ENCODE results near the gene COL18A1. TPM values are rescaled to one million over a fixed set of nuclear protein-coding genes. Genes with fewer than 3 reads are reported as not detected.

COL18A1 gene
- total RNA-seq, 1 donor from 2014 or later, result 51.6 TPM

DNA sequence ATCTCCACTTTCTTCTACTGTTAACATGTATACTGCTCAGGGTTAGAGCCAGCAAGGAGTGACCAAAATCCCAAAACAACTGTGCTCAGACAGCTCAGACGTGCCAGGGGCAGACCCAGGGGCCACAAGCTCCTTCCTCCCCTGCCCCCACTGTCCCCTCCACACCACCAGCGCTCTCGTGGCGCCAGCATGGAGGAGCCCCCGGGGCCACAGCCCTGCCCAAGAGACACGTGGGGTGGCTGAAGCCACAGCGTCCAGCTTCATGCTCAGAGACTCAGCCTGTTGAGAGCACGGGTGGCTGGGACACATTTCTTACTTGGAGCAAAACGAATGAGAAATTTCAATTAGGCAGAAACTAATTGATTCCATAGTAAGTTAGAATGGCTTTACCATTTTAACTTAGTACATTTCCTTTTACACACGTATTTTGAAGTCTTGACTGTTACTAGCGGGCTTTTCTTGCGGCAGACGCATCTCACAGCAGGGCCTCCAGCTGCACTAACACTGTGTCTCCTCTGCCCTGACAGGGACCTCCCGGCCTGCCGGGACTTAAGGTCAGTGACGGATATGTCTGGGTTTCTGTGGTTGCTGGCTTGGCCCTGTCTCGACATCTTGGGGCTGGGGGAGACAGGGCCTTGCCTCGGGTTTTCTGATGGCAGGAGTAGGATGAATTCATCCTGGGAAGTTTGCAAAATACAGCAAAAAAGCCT, 83.1 kb downstream of the COL18A1 start:
- intact Hi-C loops (cut with DNase I), result no loop called here
- ATAC-seq, result no peak
- DNase-seq (ENCODE audit: missing footprints), result no peak

GRCh38 chr21:45488931-45489721, 84.2 kb downstream of the COL18A1 start:
- DNase-seq (ENCODE audit: missing footprints), result no peak
- intact Hi-C loops (cut with DNase I), result no loop called here
- no peak for ATAC-seq

GRCh38 chr21:45489722-45489982, 84.7 kb downstream of the COL18A1 start:
- intact Hi-C loops (cut with DNase I), result no loop called here
- ATAC-seq (no peak), DNase-seq (ENCODE audit: missing footprints) (no peak)

DNA sequence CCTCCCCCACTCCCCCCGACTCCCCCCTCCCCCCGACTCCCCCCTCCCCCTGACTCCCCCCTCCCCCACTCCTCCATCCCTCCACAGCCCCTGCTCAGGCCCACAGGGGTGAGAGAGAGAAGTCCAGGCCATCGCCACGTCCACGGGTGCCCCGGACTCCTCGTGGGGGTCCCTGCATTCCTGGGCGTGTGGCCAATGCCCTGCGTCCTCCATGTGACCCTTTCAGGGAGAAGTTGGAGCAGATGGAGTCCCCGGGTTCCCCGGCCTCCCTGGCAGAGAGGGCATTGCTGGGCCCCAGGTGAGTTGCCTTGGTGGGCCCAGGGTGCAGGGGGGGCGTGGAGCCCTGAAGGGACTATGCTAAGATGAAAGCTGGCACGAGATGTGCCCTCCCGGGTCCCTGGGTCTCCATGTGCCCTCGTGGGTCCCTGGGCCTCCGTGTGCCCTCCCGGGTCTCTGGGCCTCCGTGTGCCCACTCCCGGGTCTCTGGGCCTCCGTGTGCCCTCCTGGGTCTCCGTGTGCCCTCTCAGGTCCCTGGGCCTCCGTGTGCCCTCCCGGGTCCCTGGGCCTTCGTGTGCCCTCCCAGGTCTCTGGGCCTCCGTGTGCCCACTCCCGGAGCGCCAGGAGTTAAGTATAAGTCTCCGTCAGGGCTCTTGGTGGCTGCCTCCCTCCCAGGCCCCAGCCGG, 85.2 kb downstream of the COL18A1 start:
- intact Hi-C loops (cut with DNase I), result no loop called here
- no peak for ATAC-seq
- DNase-seq (ENCODE audit: missing footprints), result no peak

GRCh38 chr21:45491056-45491455, 86.1 kb downstream of the COL18A1 start:
- ATAC-seq (no peak), DNase-seq (ENCODE audit: missing footprints) (no peak)
- intact Hi-C loops (cut with DNase I), result no loop called here

- DNase-seq (ENCODE audit: missing footprints), result no peak
- ATAC-seq, result no peak
- intact Hi-C loops (cut with DNase I), result no loop called here
These were observed 86.7 kb downstream of the COL18A1 start for GRCh38 chr21:45491623-45492022.

- intact Hi-C loops (cut with DNase I), result no loop called here
- ATAC-seq (no peak), DNase-seq (ENCODE audit: missing footprints) (no peak)
These were observed 87.8 kb downstream of the COL18A1 start for GRCh38 chr21:45492765-45493164.

- no peak for DNase-seq (ENCODE audit: missing footprints)
- no peak for ATAC-seq
These were observed 88.5 kb downstream of the COL18A1 start for GRCh38 chr21:45493401-45494001.

GRCh38 chr21:45494135-45494850, 89.3 kb downstream of the COL18A1 start:
- ATAC-seq, result no peak
- intact Hi-C loops (cut with DNase I), result no loop called here
- DNase-seq (ENCODE audit: missing footprints), result peak; percentile 16

More at GRCh38 chr21:45493401-45494001, 88.5 kb downstream of the COL18A1 start:
- intact Hi-C loops (cut with DNase I), result no loop called here

DNA sequence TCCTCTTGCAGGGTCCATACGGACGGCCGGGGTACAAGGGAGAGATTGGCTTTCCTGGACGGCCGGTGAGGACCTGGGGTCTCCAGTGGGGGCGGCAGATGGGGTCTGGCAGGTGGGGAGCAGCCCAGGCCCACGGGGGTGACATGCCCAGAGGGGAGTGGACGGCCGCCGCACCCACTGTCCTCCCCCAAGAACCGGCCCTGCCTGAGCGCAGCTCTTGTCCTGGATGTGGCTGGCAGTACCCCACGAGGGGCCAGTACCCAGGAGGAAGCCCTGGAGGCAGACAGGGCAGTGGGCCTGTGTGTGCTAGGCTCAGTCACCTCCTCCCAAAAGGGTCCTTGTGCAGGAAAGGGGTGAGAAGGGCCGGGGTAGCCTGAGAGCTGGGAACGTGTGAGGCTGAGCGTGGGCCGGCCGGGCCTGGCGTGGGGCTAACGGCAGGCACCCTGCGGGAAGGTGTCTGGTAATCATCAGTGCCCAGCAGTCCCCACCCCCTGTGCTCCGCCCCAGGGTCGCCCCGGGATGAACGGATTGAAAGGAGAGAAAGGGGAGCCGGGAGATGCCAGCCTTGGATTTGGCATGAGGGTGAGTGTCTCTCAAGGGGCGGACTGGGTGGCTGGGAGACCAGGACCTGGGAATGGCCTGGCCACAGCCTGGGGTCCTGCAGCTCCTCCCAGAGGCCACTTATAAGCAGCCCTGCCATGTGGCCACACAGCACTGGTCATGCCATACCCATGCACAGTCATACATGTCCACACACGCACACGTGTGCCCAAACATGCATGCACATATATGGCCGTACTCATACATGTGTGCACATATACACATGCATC, 90.1 kb downstream of the COL18A1 start:
- ATAC-seq (no peak), DNase-seq (ENCODE audit: missing footprints) (peak; percentile 23)
- intact Hi-C loops (cut with DNase I), result no loop called here

GRCh38 chr21:45496151-45496967, 91.4 kb downstream of the COL18A1 start:
- no peak for ATAC-seq
- intact Hi-C loops (cut with DNase I), result no loop called here
- peak; percentile 62 for DNase-seq (ENCODE audit: missing footprints)

DNA sequence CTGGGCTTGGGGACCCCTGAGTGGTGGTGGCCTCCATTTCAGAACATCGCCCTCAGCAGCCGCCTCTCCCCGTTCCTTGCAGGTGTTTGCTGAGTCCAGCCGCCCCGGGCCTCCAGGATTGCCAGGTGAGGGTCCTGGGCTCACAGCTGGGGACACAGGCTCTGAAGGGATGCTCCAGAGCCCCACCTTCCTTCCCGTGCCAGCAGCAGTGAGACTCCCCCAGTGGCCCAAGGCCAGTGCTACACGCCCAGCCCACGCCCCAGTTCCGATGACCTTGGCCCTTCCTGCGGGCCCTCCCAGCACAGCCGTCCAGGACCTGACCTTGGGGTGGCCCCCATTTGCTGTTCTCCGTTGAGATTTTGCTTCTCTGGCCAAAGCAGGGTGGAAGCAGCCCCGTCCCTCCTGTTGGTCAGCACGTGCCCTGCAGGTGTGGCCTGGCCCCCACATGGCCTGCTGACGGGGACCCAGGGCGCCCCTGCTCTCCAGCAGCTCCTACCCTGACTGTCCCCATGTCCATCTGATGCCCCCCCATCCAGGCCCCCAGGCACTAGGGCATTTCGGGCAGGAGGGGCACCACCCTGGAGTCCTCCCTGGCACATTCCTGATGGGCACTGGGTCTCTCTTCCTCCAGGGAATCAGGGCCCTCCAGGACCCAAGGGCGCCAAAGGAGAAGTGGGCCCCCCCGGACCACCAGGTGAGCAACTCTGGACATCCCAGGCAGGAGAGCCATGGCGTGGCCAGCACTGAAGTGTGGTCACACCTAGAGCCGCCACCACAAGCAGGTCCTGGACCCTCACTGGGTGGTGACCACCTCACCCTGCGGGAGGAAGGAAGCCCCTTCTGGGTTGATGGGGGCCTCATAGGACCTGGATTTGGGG, 92.2 kb downstream of the COL18A1 start:
- intact Hi-C loops (cut with DNase I), result no loop called here
- ATAC-seq, result no peak
- DNase-seq (ENCODE audit: missing footprints), result peak; percentile 61

DNA sequence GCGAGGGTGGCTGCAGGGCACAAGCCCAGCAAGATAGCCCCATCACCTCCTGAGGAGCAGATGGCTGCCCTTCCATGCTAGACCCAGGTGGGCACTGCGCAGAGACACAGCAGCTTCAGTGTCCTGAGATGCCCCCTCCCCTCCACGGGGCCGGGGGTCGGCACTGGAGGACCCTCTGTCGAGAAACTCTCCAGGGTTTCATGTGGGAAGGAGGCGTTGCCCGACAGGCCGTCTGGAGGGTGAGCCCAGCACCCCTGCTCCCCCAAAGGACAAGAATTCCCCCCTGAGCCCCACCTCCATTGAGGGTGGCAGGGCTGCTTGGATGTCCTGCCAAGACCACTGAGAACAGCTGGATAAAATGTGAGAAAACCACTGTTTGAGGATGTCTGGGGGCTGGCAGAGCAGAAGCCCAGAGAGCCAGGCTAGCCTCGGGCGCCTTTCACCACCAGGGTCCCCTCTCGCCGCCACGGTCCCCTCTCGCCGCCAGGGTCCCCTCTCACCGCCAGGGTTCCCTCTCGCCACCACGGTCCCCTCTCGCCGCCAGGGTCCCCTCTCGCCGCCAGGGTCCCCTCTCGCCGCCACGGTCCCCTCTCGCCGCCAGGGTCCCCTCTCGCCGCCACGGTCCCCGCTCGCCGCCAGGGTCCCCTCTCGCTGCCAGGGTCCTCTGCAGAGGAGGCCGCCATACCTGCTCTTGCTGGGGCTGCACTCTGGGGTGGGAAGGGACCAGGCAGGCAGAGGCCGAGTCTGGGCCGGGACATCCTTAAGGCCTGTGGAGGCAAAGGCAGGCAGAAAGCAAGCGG, 93.1 kb downstream of the COL18A1 start:
- peak; percentile 51 for DNase-seq (ENCODE audit: missing footprints)
- ATAC-seq, result no peak
- intact Hi-C loops (cut with DNase I), result no loop called here

GRCh38 chr21:45498646-45499000, 93.7 kb downstream of the COL18A1 start:
- intact Hi-C loops (cut with DNase I), result no loop called here
- DNase-seq (ENCODE audit: missing footprints) (peak; percentile 66), ATAC-seq (no peak)

- intact Hi-C loops (cut with DNase I), result no loop called here
- DNase-seq (ENCODE audit: missing footprints) (peak; percentile 25), ATAC-seq (no peak)
These were observed 94.3 kb downstream of the COL18A1 start for GRCh38 chr21:45499201-45499750.

Data from Right ventricle myocardium inferior (tissue), 1 donor.